Esophagus muscularis mucosa (tissue), 4 donors: ENCODE results near the gene RC3H2.

Experiments used
- CTCF ChIP-seq, 3 experiments: fragments of 200-600 bp in 2 of 3; fragments of 450-650 bp in 1 of 3; sonication (generic) in 2 of 3; IDR thresholded peaks; one replicate each; pipeline ENCODE4 v1.5.1; 2017 to 2019; ENCODE audit warnings: antibody characterized with exemption in 3 of 3, mild to moderate bottlenecking in 2 of 3, moderate library complexity in 1 of 3
- EP300 ChIP-seq: sonication (generic); formaldehyde crosslinking; IDR thresholded peaks from one replicate; pipeline ENCODE4 v1.6.1; 2017; ENCODE audit warnings: antibody characterized with exemption
- POLR2A ChIP-seq: fragments of 450-650 bp; IDR thresholded peaks from one replicate; pipeline ENCODE4 v1.6.1; 2017; ENCODE audit warnings: antibody characterized with exemption, moderate library complexity, mild to moderate bottlenecking, low read depth
- POLR2AphosphoS5 ChIP-seq, 2 donors: sonication (generic); formaldehyde crosslinking; IDR thresholded peaks; one replicate each; pipeline ENCODE4 v1.6.1; 2017; ENCODE audit warnings: antibody characterized with exemption in 2 of 2

DNA sequence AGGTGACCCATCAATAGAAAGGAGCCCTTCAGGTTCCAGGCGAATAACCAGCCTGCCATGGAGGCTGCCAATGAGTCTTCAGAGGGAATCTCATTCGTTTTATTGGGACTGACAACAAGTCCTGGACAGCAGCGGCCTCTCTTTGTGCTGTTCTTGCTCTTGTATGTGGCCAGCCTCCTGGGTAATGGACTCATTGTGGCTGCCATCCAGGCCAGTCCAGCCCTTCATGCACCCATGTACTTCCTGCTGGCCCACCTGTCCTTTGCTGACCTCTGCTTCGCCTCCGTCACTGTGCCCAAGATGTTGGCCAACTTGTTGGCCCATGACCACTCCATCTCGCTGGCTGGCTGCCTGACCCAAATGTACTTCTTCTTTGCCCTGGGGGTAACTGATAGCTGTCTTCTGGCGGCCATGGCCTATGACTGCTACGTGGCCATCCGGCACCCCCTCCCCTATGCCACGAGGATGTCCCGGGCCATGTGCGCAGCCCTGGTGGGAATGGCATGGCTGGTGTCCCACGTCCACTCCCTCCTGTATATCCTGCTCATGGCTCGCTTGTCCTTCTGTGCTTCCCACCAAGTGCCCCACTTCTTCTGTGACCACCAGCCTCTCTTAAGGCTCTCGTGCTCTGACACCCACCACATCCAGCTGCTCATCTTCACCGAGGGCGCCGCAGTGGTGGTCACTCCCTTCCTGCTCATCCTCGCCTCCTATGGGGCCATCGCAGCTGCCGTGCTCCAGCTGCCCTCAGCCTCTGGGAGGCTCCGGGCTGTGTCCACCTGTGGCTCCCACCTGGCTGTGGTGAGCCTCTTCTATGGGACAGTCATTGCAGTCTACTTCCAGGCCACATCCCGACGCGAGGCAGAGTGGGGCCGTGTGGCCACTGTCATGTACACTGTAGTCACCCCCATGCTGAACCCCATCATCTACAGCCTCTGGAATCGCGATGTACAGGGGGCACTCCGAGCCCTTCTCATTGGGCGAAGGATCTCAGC, 104.8 kb downstream of the RC3H2 start, which contains the start of gene OR1K1:
- TF ChIP-seq POLR2A, result no peak
- no peak for TF ChIP-seq POLR2AphosphoS5 (IDR thresholded peaks at IDR 0.05)
- no peak for TF ChIP-seq CTCF (IDR thresholded peaks at IDR 0.05)
- TF ChIP-seq EP300, result no peak
